Myocyte (in vitro differentiated cells): ENCODE measurements around the gene ZNF563. TPM values are rescaled to one million over a fixed set of nuclear protein-coding genes. Genes with fewer than 3 reads are reported as not detected.

Source experiments
- DNase-seq: peaks from one replicate; pipeline ENCODE4 v3.0.0-alpha.2; 2012; ENCODE audit warnings: low read depth
- total RNA-seq: library from RNA; depleted of rRNA; stranded (reverse); fragments of >200 nt; gene quantifications from 2 replicates; pipeline ENCODE4 v1.2.3, GENCODE V29; 2014

The ZNF563 gene
- total RNA-seq, 1 donor from 2014 or later = 4.3 TPM

DNA sequence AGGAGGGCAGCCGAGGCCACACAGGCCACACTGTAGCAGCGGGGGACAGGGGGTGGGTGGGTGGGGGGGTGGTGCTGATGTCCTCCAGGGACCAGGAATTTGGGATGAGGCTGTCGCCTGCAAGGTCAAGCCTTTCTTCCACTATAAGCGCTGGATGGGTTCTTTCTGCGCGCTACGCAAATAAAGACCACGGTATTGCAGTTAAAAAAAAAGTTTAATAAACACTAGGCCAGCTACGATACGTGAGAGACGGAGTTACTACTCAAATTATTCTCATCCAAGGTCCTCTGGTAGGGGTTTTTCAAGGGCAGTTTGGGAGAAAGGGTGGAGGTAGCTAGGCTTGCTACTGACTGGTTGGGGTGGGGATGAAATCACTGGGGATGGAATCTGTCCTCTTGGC lies 38.2 kb downstream of the ZNF563 start:
- DNase-seq = no peak

GRCh38 chr19:12294249-12295158 lies 38.9 kb downstream of the ZNF563 start, which contains the start of gene ZNF44:
ZNF44 (minus strand) TSS chr19:12294883; CDS start chr19:12294694, 189 bp downstream.
- peak; percentile 98 for DNase-seq

GRCh38 chr19:12293777-12294248 lies 39.6 kb downstream of the ZNF563 start:
- peak; percentile 65 for DNase-seq

DNA sequence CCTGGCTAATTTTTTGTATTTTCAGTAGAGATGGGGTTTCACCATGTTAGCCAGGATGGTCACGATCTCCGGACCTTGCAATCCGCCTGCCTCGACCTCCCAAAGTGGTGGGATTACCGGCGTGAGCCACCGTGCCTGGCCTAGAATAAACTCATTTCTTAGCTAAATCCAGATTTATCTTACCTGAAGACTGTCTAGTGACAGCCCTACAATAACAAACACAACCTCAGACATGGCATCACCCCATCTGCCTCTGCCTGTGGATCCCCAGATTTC lies 43.7 kb downstream of the ZNF563 start:
- DNase-seq = no peak

GRCh38 chr19:12287958-12288500 lies 45.4 kb downstream of the ZNF563 start:
- DNase-seq = no peak

DNA sequence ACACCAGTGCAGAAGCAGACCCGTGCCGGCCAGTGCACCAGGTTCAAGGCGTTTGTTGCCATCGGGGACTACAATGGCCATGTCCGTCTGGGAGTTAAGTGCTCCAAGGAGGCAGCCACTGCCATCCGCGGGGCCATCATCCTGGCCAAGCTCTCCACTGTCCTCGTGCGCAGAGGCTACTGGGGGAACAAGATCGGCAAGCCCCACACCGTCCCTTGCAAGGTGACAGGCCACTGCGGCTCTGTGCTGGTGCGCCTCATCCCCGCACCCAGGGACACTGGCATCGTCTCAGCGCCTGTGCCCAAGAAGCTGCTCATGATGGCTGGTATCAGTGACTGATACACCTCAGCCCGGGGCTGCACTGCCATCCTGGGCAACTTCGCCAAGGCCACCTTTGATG lies 48.8 kb downstream of the ZNF563 start:
- no peak for DNase-seq

DNA sequence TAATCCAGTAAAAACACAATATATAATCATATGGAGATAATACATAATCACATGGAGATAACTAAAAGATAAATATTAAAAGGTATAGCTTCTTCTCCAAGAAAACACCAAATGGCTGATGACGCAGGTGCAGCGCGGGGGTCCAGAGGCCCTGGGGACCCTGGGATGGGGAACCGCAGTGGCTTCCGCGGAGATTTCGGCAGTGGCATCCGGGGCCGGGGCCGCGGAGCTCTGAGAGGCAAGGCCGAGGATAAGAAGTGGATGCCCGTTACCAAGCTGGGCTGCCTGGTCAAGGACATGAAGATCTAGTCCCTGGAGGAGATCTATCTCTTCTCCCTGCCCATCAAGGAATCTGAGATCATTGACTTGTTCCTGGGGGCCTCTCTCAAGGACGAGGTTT lies 49.2 kb downstream of the ZNF563 start:
- no peak for DNase-seq

- no peak for DNase-seq
Observed at GRCh38 chr19:12278713-12279112, 54.7 kb downstream of the ZNF563 start.

DNA sequence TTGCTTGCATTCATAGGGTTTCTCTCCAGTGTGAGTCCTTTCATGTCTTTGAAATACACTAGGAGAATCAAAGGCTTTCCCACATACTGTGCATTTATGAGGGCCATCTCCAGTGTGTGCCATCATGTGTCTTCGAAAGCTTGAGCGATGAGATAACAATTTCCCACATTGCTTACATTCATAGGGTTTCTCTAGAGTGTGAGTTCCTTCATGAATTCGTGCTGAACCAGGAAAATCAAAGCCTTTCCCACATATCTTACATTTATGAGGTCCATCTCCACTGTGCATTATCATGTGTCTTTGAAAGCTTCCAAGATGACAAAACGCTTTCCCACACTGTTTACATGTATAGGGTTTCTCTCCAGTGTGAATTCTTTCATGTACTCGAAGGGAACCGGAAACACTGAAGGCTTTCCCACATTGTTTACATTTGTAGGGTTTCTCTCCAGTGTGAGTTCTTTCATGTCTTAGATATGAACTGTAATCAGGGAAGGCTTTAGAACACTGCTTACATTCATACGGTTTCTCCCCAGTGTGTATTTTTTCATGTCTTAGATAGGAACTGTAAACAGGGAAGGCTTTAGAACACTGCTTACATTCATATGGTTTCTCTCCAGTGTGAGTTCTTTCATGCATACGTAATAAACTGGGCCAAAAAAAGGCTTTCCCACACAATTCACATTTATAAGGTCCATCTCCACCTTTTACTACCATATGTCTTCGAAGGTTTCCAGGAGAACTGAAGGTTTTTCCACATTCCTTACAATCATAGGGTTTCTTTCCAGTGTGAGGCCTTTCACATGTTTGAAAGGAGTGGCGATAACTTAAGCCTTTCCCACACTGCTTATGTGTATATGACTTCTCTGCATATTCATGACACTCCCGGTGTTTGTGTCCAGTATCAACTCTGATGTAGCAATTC lies 60.2 kb downstream of the ZNF563 start:
- DNase-seq = no peak

GRCh38 chr19:12272386-12272785 lies 61.0 kb downstream of the ZNF563 start:
- DNase-seq = no peak

GRCh38 chr19:12270854-12271253 lies 62.6 kb downstream of the ZNF563 start:
- DNase-seq = no peak

Other genes with a start within 250 kb of the ZNF563 start
- 2.0 and 3.0 TPM in 2 replicates for gene ZNF20, start 193.3 kb downstream of the ZNF563 start, total RNA-seq
- 6.3 and 9.5 TPM in 2 replicates for gene ZNF625, start 176.9 kb downstream of the ZNF563 start, total RNA-seq
- 5.1 and 6.9 TPM in 2 replicates for gene ZNF136, start 170.5 kb downstream of the ZNF563 start, total RNA-seq
- gene ZNF44, start 38.8 kb downstream of the ZNF563 start, total RNA-seq = 8.2 and 8.7 TPM in 2 replicates
- 2.8 and 3.7 TPM in 2 replicates for gene ZNF442, start 32.0 kb upstream of the ZNF563 start, total RNA-seq
- gene ZNF799, start 67.6 kb upstream of the ZNF563 start, total RNA-seq = 3.3 and 3.9 TPM in 2 replicates
- 1.9 and 2.3 TPM in 2 replicates for gene ZNF443, start 107.4 kb upstream of the ZNF563 start, total RNA-seq
- gene ZNF709, start 151.2 kb upstream of the ZNF563 start, total RNA-seq = 3.2 and 4.4 TPM in 2 replicates
- gene ZNF564, start 217.8 kb upstream of the ZNF563 start, total RNA-seq = 5.8 and 6.0 TPM in 2 replicates